Activated T-cell treated with anti-CD3 and anti-CD28 coated beads for 24 hours (primary cell): ENCODE results near the gene KCND3.

Experiments used
- DNase-seq: peaks from one replicate; pipeline ENCODE4 v3.0.0-alpha.2; 2020; ENCODE audit warnings: low read depth

The KCND3 gene

GRCh38 chr1:111739925-111740765, 249.3 kb downstream of the KCND3 start:
- DNase-seq = no peak

DNA sequence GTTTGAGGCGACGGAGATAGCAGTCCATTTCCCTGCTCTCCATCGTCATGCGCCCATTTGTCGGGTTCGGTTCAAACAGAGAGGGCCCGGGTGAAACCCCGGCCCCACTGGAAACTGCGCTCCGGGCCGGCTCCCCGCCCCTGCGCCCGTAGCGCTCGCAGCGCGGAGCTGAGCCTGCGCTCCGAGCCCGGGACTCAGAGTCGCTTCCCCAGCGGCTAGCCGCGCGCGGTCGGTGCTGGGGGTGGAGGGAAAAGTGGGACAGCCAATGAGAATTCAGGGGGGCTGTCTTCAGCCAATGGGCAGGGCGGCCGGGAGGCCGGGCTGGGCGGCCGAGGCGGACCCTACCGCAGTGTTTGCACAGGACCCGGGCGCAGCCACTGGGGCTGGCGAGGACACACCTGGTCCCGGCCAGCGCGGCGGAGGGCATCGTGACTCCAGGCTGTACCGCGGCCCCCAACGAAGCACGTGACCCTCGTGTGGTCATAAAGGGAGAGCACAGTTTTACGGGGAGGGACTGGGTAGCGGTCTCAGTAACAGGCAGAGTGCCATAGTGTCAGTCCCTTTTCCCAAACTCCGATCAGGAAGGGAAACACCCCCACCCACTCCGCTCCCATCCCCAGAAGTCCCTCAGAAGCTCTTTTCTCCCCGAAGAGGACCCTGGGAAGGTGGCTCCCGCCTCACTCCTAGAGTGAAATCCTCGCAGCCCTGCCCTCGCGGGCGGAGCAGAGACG, 250.1 kb downstream of the KCND3 start, which contains the start of gene INKA2:
INKA2 (minus strand) TSS at position 202 of the 731 bp plus-strand sequence; CDS start at position 49, 153 bp downstream.
- DNase-seq = peak; percentile 74

- peak; percentile 11 for DNase-seq
Observed at GRCh38 chr1:111738436-111739193, 250.9 kb downstream of the KCND3 start.

GRCh38 chr1:111738133-111738435, 251.4 kb downstream of the KCND3 start:
- no peak for DNase-seq

- DNase-seq = no peak
Observed at GRCh38 chr1:111737216-111738132, 252.0 kb downstream of the KCND3 start.

GRCh38 chr1:111736548-111737215, 252.8 kb downstream of the KCND3 start:
- no peak for DNase-seq

DNA sequence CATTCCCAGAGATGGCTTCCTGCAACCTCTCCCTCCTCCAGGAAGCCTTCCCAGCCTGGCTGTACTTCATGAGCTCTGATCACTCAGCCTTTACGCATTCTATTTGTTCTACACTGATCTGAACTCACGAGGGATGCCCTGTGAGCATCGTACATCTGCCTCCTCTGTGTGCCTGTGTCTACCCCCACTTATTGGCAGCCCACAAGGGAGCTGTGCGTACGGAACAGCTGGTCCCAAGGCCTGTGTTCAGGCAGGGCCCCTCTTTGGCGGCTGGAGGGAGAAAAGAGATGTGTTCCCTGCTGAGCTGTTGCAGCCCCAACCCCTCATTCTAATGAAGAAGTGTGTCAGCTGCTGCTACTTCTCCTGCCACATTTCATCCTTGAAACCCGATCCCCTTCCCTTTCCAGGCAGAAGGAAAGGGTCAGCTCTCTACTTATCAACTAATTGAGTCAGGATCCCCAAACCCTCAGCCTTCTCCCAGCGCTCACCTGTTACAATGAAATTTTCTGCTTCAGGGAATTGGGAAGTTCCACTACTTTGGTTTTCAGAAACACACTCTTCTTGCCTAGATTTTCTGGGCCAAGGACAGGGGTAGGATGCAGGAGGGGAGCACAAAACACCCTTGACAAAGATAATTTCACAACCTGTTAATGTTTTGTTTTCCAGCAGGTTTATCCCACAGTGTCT, 253.5 kb downstream of the KCND3 start:
- no peak for DNase-seq

DNA sequence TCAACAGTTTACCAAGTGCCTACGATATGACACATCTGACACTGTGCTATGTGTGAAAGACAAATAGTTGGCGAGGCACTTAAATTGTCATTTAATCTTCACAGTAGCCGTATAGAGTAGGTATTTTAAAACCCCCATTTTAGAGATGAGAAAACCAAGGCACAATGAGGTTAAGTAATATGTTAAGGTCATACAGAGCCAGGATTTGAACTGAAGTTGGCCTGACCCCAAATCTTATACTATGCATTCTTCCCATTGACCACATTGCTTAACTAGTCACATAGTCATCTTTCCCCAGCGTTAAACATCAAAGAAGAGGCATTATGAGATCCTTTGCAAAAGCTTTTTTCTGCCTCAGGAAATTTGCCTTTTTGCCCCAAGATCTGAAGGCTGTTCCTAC, 254.1 kb downstream of the KCND3 start:
- DNase-seq = no peak

- no peak for DNase-seq
Observed at GRCh38 chr1:111734856-111735255, 254.6 kb downstream of the KCND3 start.

GRCh38 chr1:111734426-111734825, 255.0 kb downstream of the KCND3 start:
- no peak for DNase-seq

GRCh38 chr1:111733992-111734341, 255.5 kb downstream of the KCND3 start:
- no peak for DNase-seq

GRCh38 chr1:111733183-111733991, 256.1 kb downstream of the KCND3 start:
- DNase-seq = no peak

GRCh38 chr1:111732718-111733117, 256.8 kb downstream of the KCND3 start:
- no peak for DNase-seq

DNA sequence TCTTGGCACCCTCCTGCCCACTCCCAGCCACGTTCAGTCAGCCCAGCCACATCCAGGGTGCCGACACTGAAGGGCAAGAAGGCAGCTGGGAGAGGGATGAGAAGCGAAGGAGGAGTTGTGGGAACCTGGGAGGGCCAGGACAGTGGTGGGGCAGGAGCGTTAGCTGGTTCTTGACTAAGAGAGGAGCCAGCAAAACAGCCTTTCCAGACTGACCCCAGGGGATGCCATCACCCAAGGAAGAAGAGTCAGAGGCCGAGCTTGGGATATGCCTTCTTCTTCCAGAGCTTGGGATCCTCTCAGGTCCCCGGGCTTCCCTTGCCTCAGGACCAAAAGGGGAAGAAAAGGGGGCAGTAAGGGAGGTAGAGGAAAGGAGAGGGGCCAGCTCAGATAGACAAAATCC, 257.5 kb downstream of the KCND3 start:
- no peak for DNase-seq

GRCh38 chr1:111730706-111731105, 258.8 kb downstream of the KCND3 start:
- no peak for DNase-seq

GRCh38 chr1:111729946-111730681, 259.4 kb downstream of the KCND3 start:
- DNase-seq = no peak

- DNase-seq = no peak
Observed at GRCh38 chr1:111729271-111729921, 260.1 kb downstream of the KCND3 start.

- no peak for DNase-seq
Observed at GRCh38 chr1:111727056-111727455, 262.4 kb downstream of the KCND3 start.
